HEK293 (cell line): ENCODE results near the gene BRD3OS.

Experiments
- CTCF ChIA-PET: fragments of 350-600 bp; formaldehyde crosslinking; extraction: SDS; loops from one replicate; lab custom pipeline; 2021; ENCODE audit warnings: antibody characterized with exemption; lab: Yijun Ruan, JAX
- POLR2A ChIA-PET: fragments of 300-600 bp; formaldehyde crosslinking; extraction: SDS; loops from one replicate; lab custom pipeline; 2020; ENCODE audit warnings: antibody characterized with exemption, inconsistent platforms; lab: Yijun Ruan, JAX
- H3K27ac ChIP-seq: fragments of 200-500 bp; sonication (Bioruptor generic); 2 replicates; pipeline ENCODE4 v1.5.1; 2014; ENCODE audit warnings: low read depth, low read length, control low read depth, inconsistent platforms; ENCODE audit errors: extremely low read depth
- H3K36me3 ChIP-seq, 2 experiments: fragments of 200-500 bp in 1 of 2; sonication (Bioruptor generic) in 1 of 2; 1 replicate in 1 of 2; 2 replicates in 1 of 2; pipeline ENCODE4 v1.5.1; 2014 to 2017; ENCODE audit warnings: inconsistent platforms in 2 of 2, low read length in 2 of 2; ENCODE audit not compliant: control insufficient read depth in 2 of 2, insufficient read depth in 1 of 2
- H3K4me1 ChIP-seq: fragments of 200-500 bp; sonication (Bioruptor generic); 2 replicates; pipeline ENCODE4 v1.5.1; 2014; ENCODE audit warnings: mild to moderate bottlenecking, low read length, inconsistent platforms; ENCODE audit not compliant: control insufficient read depth, insufficient read depth
- H3K4me3 ChIP-seq: 2 replicates; pipeline ENCODE4 v1.5.1; 2011; ENCODE audit warnings: low read depth, mild to moderate bottlenecking, control low read depth, low read length, moderate library complexity
- H3K9me3 ChIP-seq: fragments of 200-500 bp; sonication (Bioruptor generic); 2 replicates; pipeline ENCODE4 v1.5.1; 2014; ENCODE audit warnings: low read depth, low read length, inconsistent platforms; ENCODE audit not compliant: control insufficient read depth, insufficient read depth
- KLF10 ChIP-seq: fragments of 450-650 bp; IDR thresholded peaks from 2 replicates; pipeline ENCODE4 v1.5.1; 2018; ENCODE audit warnings: missing biosample characterization, mild to moderate bottlenecking, missing genetic modification characterization
- KLF16 ChIP-seq: fragments of 450-650 bp; formaldehyde crosslinking; IDR thresholded peaks from 2 replicates; pipeline ENCODE4 v1.5.1; 2017; ENCODE audit warnings: missing biosample characterization, missing genetic modification characterization
- KLF8 ChIP-seq: fragments of 450-650 bp; formaldehyde crosslinking; IDR thresholded peaks from 2 replicates; pipeline ENCODE4 v1.5.1; 2016; ENCODE audit warnings: missing biosample characterization, missing genetic modification characterization
- PRDM10 ChIP-seq: fragments of 450-650 bp; formaldehyde crosslinking; IDR thresholded peaks from 2 replicates; pipeline ENCODE4 v1.5.1; 2016; ENCODE audit warnings: missing biosample characterization, missing genetic modification characterization
- SCRT2 ChIP-seq: fragments of 450-650 bp; formaldehyde crosslinking; IDR thresholded peaks from 2 replicates; pipeline ENCODE4 v1.5.1; 2016; ENCODE audit warnings: missing biosample characterization, missing genetic modification characterization
- TCF7L2 ChIP-seq: IDR thresholded peaks from 2 replicates; pipeline ENCODE4 v1.6.1; 2011; ENCODE audit warnings: low read depth, mild to moderate bottlenecking, inconsistent platforms, low read length, moderate library complexity, borderline replicate concordance
- ZBTB1 ChIP-seq: fragments of 450-650 bp; formaldehyde crosslinking; IDR thresholded peaks from 2 replicates; pipeline ENCODE4 v1.5.1; 2016; ENCODE audit warnings: missing biosample characterization, missing genetic modification characterization
- ZBTB10 ChIP-seq: fragments of 450-650 bp; formaldehyde crosslinking; IDR thresholded peaks from 2 replicates; pipeline ENCODE4 v1.5.1; 2016; ENCODE audit warnings: missing biosample characterization, missing genetic modification characterization
- ZBTB48 ChIP-seq: fragments of 450-650 bp; formaldehyde crosslinking; IDR thresholded peaks from 2 replicates; pipeline ENCODE4 v1.5.1; 2016; ENCODE audit warnings: missing biosample characterization, missing genetic modification characterization
- ZBTB7A ChIP-seq: fragments of 450-650 bp; formaldehyde crosslinking; IDR thresholded peaks from 2 replicates; pipeline ENCODE4 v1.5.1; 2016; ENCODE audit warnings: low read depth, missing biosample characterization, missing genetic modification characterization
- ZEB2 ChIP-seq: fragments of 450-650 bp; formaldehyde crosslinking; IDR thresholded peaks from 2 replicates; pipeline ENCODE4 v1.5.1; 2016; ENCODE audit warnings: missing biosample characterization, missing genetic modification characterization
- ZFHX2 ChIP-seq: fragments of 450-650 bp; formaldehyde crosslinking; conservative IDR thresholded peaks from 2 replicates; pipeline ENCODE4 v1.5.1; 2016; ENCODE audit warnings: missing biosample characterization, missing genetic modification characterization
- ZNF140 ChIP-seq: fragments of 450-650 bp; formaldehyde crosslinking; IDR thresholded peaks from 2 replicates; pipeline ENCODE4 v1.5.1; 2016; ENCODE audit warnings: missing biosample characterization, missing genetic modification characterization
- ZNF2 ChIP-seq: fragments of 450-650 bp; formaldehyde crosslinking; IDR thresholded peaks from 2 replicates; pipeline ENCODE4 v1.5.1; 2016; ENCODE audit warnings: missing biosample characterization, missing genetic modification characterization
- ZNF394 ChIP-seq: fragments of 450-650 bp; formaldehyde crosslinking; IDR thresholded peaks from 2 replicates; pipeline ENCODE4 v1.5.1; 2016; ENCODE audit warnings: missing biosample characterization, missing genetic modification characterization, mild to moderate bottlenecking, moderate library complexity, borderline replicate concordance
- ZNF514 ChIP-seq: fragments of 450-650 bp; formaldehyde crosslinking; IDR thresholded peaks from 2 replicates; pipeline ENCODE4 v1.5.1; 2016; ENCODE audit warnings: missing biosample characterization, missing genetic modification characterization
- ZNF529 ChIP-seq: fragments of 450-650 bp; formaldehyde crosslinking; IDR thresholded peaks from 2 replicates; pipeline ENCODE4 v1.5.1; 2017; ENCODE audit warnings: missing genetic modification characterization, missing biosample characterization; ENCODE audit not compliant: insufficient replicate concordance
- ZNF561 ChIP-seq: fragments of 450-650 bp; IDR thresholded peaks from 2 replicates; pipeline ENCODE4 v1.5.1; 2018; ENCODE audit warnings: missing biosample characterization, missing genetic modification characterization, borderline replicate concordance
- ZNF660 ChIP-seq: fragments of 450-650 bp; IDR thresholded peaks from 2 replicates; pipeline ENCODE4 v1.5.1; 2018; ENCODE audit warnings: missing biosample characterization, mild to moderate bottlenecking, missing genetic modification characterization
- ZNF670 ChIP-seq: fragments of 450-650 bp; formaldehyde crosslinking; IDR thresholded peaks from 2 replicates; pipeline ENCODE4 v1.5.1; 2016; ENCODE audit warnings: missing biosample characterization, missing genetic modification characterization, low read depth
- ZNF76 ChIP-seq: fragments of 450-650 bp; formaldehyde crosslinking; IDR thresholded peaks from 2 replicates; pipeline ENCODE4; 2016; ENCODE audit warnings: low read depth, missing biosample characterization, missing genetic modification characterization, borderline replicate concordance
- ZNF785 ChIP-seq: fragments of 450-650 bp; formaldehyde crosslinking; IDR thresholded peaks from 2 replicates; pipeline ENCODE4 v1.5.1; 2016; ENCODE audit warnings: missing biosample characterization, missing genetic modification characterization
- ZNF830 ChIP-seq: fragments of 450-650 bp; IDR thresholded peaks from 2 replicates; pipeline ENCODE4 v1.5.0; 2018; ENCODE audit warnings: missing biosample characterization, missing genetic modification characterization, low read depth, mild to moderate bottlenecking, moderate library complexity
- ZNF837 ChIP-seq: fragments of 450-650 bp; formaldehyde crosslinking; IDR thresholded peaks from 2 replicates; pipeline ENCODE4 v1.5.1; 2016; ENCODE audit warnings: missing biosample characterization, missing genetic modification characterization
- ZNF843 ChIP-seq: fragments of 450-650 bp; formaldehyde crosslinking; IDR thresholded peaks from 2 replicates; pipeline ENCODE4 v1.5.1; 2016; ENCODE audit warnings: missing biosample characterization, missing genetic modification characterization

Gene BRD3OS

GRCh38 chr9:134024828-134025605 is at the start of gene BRD3OS (continued):
- no peak for TF ChIP-seq ZNF830
- TF ChIP-seq ZNF140 = no peak
- peak; percentile 59; the same call in 1 of the 2 replicates for TF ChIP-seq ZNF660 (tag by site-specific recombination)
- TF ChIP-seq KLF10 (tag by site-specific recombination) = peak; percentile 76; the same call in 1 of the 2 replicates
- TF ChIP-seq ZNF529 (tag by site-specific recombination) = no peak
- TF ChIP-seq ZBTB7A (tag by site-specific recombination) = 0 out of 2 replicates have a peak, but pooled peaks have one; percentile 30
- no peak for TF ChIP-seq PRDM10

DNA sequence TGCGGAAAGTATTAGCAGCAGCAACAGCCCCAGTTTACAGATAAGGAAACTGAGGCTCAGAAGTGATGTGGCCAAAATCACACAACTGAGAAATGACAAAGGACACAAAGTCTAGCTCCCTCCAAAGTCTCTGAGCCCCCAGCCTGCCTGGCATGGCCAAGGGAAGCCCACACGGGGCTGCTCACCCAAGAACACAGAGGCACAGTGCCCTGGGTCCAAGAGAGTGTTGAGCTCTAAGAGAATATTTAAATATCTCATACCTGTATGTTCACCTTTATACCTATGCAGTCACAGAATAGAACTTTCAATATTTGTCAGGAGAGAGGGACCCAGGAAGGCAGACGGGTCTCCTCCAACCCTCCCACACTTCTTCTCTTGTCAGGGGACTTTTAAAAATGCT is 49.8 kb upstream of the BRD3OS start:
- Histone ChIP-seq H3K4me1 (peaks cover 5% of the 10 kb centered on the region; the same call in 1 of the 2 replicates), H3K36me3 (no peaks in the 10 kb centered on the region), H3K4me3 (no peak overlapping the region), H3K9me3 (no peaks in the 10 kb centered on the region), H3K27ac (no peak overlapping the region)
- ChIA-PET POLR2A (no interaction called here), CTCF (interaction anchor here (1.2 kb wide), 1 partner anchor 19 kb away, joined by 4 read pairs; no protein-coding TSS in a partner anchor)
- TF ChIP-seq ZNF76 (tag by site-specific recombination) = no peak
- TF ChIP-seq ZNF394 (tag by site-specific recombination) = no peak
- no peak for TF ChIP-seq TCF7L2
- TF ChIP-seq ZNF514 (tag by site-specific recombination) = no peak
- TF ChIP-seq ZNF670 = no peak
- no peak for TF ChIP-seq KLF16
- TF ChIP-seq ZNF843 = no peak
- no peak for TF ChIP-seq ZNF785 (tag by site-specific recombination)
- TF ChIP-seq ZNF2 (tag by site-specific recombination) = no peak
- no peak for TF ChIP-seq SCRT2 (tag by site-specific recombination)
- no peak for TF ChIP-seq ZNF561 (tag by site-specific recombination)
- TF ChIP-seq ZBTB10 (tag by site-specific recombination) = no peak
- TF ChIP-seq ZEB2 (tag by site-specific recombination) = no peak
- TF ChIP-seq ZNF837 (tag by site-specific recombination) = no peak
- TF ChIP-seq ZBTB1 (tag by site-specific recombination) = no peak
- no peak for TF ChIP-seq KLF8 (tag by site-specific recombination)
- no peak for TF ChIP-seq ZBTB48
- TF ChIP-seq ZFHX2 (tag by site-specific recombination) = no peak
